GM21825 (cell line): ENCODE data around the gene DNHD1.
"Not testable (repeated sequence)": the region's sequence is repeated elsewhere in the genome, so short reads cannot be mapped to it uniquely, and the experiment has no call there.

Experiments used
- ATAC-seq: cut with Tn5 transposase; IDR thresholded peaks from one replicate; pipeline ENCODE4 v1.9.1; 2021; ENCODE audit warnings: mild to moderate bottlenecking, moderate library complexity; ENCODE audit not compliant: unreplicated experiment

Gene DNHD1

GRCh38 chr11:6481012-6481923, 15.8 kb upstream of the DNHD1 start, which contains the start of the genes ARFIP2 and TIMM10B:
ARFIP2 (minus strand) TSS chr11:6481331; CDS start chr11:6480421, 910 bp downstream.
TIMM10B (plus strand) TSS chr11:6481501; CDS start chr11:6481517, 16 bp downstream.
- peak; percentile 99 for ATAC-seq

- ATAC-seq = no peak
Observed at GRCh38 chr11:6481924-6482275, 15.2 kb upstream of the DNHD1 start.

GRCh38 chr11:6482441-6482840, 14.6 kb upstream of the DNHD1 start:
- ATAC-seq = no peak

GRCh38 chr11:6483015-6483414, 14.1 kb upstream of the DNHD1 start:
- ATAC-seq = no peak

GRCh38 chr11:6485661-6486060, 11.4 kb upstream of the DNHD1 start:
- no peak for ATAC-seq

- no peak for ATAC-seq
Observed at GRCh38 chr11:6486256-6486655, 10.8 kb upstream of the DNHD1 start.

GRCh38 chr11:6486938-6487337, 10.1 kb upstream of the DNHD1 start:
- ATAC-seq = no peak

GRCh38 chr11:6488342-6488741, 8.7 kb upstream of the DNHD1 start:
- no peak for ATAC-seq

GRCh38 chr11:6488821-6489220, 8.3 kb upstream of the DNHD1 start:
- no peak for ATAC-seq

GRCh38 chr11:6489306-6489705, 7.8 kb upstream of the DNHD1 start:
- no peak for ATAC-seq

GRCh38 chr11:6498121-6498520, 1.0 kb downstream of the DNHD1 start:
- ATAC-seq = no peak

- ATAC-seq = no peak
Observed at GRCh38 chr11:6498544-6498943, 1.5 kb downstream of the DNHD1 start.

GRCh38 chr11:6502382-6502781, 5.3 kb downstream of the DNHD1 start:
- ATAC-seq = no peak

GRCh38 chr11:6504166-6504565, 7.1 kb downstream of the DNHD1 start:
- ATAC-seq = no peak

- ATAC-seq = no peak
Observed at GRCh38 chr11:6505577-6506240, 8.6 kb downstream of the DNHD1 start.

- no peak for ATAC-seq
Observed at GRCh38 chr11:6516865-6517264, 19.8 kb downstream of the DNHD1 start.

GRCh38 chr11:6520265-6520664, 23.2 kb downstream of the DNHD1 start:
- ATAC-seq = no peak

- not testable (repeated sequence) for ATAC-seq
Observed at GRCh38 chr11:6521946-6522345, 24.9 kb downstream of the DNHD1 start.

- ATAC-seq = no peak
Observed at GRCh38 chr11:6523253-6523652, 26.2 kb downstream of the DNHD1 start.

GRCh38 chr11:6526411-6527135, 29.5 kb downstream of the DNHD1 start:
- no peak for ATAC-seq

GRCh38 chr11:6529266-6529665, 32.2 kb downstream of the DNHD1 start:
- no peak for ATAC-seq
